ENCODE measurements around the gene KCNH2. TPM values are rescaled to one million over a fixed set of nuclear protein-coding genes. Genes with fewer than 3 reads are reported as not detected.

The KCNH2 gene
- polyA plus RNA-seq, 3 donors = not detected

GRCh38 chr7:151011097-151011409 is 32.9 kb upstream of the KCNH2 start:
- Mint-ChIP-seq H3K36me3 (peaks cover 0 to 5% of the 10 kb centered on the region in 2 donors), H3K27ac (peak overlapping the region in 5 of 7 donors; percentile 30 to 69 (median 49)), H3K9me3 (peaks cover 0 to 5% (median 0%) of the 10 kb centered on the region in 7 donors), H3K27me3 (ENCODE audit: low read depth in 3 of 3) (peaks cover 46 to 81% (median 48%) of the 10 kb centered on the region in 3 donors), H3K4me1 (peaks cover 54% of the 10 kb centered on the region), H3K4me3 (peak overlapping the region in 1 of 2 donors; percentile 59)
- DNase-seq = peak in 1 of 3 donors; percentile 47
- H2AFZ ChIP-seq (ENCODE audit: insufficient read depth, low read depth, low read length, poor library complexity, severe bottlenecking) = peak overlapping the region; percentile 46
- intact Hi-C loops (cut with micrococcal nuclease) = loop anchor here in 1 of 2 donors (5.0 kb wide), 1 partner anchor 101 kb away; no protein-coding TSS in a partner anchor
- TF ChIP-seq, protein P1, sequence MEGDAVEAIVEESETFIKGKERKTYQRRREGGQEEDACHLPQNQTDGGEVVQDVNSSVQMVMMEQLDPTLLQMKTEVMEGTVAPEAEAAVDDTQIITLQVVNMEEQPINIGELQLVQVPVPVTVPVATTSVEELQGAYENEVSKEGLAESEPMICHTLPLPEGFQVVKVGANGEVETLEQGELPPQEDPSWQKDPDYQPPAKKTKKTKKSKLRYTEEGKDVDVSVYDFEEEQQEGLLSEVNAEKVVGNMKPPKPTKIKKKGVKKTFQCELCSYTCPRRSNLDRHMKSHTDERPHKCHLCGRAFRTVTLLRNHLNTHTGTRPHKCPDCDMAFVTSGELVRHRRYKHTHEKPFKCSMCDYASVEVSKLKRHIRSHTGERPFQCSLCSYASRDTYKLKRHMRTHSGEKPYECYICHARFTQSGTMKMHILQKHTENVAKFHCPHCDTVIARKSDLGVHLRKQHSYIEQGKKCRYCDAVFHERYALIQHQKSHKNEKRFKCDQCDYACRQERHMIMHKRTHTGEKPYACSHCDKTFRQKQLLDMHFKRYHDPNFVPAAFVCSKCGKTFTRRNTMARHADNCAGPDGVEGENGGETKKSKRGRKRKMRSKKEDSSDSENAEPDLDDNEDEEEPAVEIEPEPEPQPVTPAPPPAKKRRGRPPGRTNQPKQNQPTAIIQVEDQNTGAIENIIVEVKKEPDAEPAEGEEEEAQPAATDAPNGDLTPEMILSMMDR (IDR thresholded peaks at IDR 0.05) = no peak
- no peak overlapping the region for H3K9ac ChIP-seq (ENCODE audit: insufficient read depth, low read length, poor library complexity, severe bottlenecking)
- peaks cover 35 to 57% of the 10 kb centered on the region in 2 donors for H3K4me1 ChIP-seq (ENCODE audit: control insufficient read depth in 1 of 2, insufficient read depth in 2 of 2, low read length in 2 of 2)
- no peaks in the 10 kb centered on the region for H3K79me2 ChIP-seq (ENCODE audit: insufficient read depth, low read length)
- no peak overlapping the region for H3K4me3 ChIP-seq (replicated peaks in 1 of 3; ENCODE audit: low read depth in 2 of 3, low read length in 3 of 3)
- no peaks in the 10 kb centered on the region for H3K36me3 ChIP-seq (replicated peaks in 1 of 2; ENCODE audit: control insufficient read depth in 1 of 2, insufficient read depth in 2 of 2, low read length in 2 of 2)
- no peaks in the 10 kb centered on the region for H4K20me1 ChIP-seq (ENCODE audit: insufficient read depth, low read length)
- H3K27me3 ChIP-seq (ENCODE audit: control insufficient read depth in 2 of 2, insufficient read depth in 2 of 2, low read length in 2 of 2) = peaks cover 2 to 43% of the 10 kb centered on the region in 2 donors
- 67% methylated on average over 1 of the region's 1 CpG for WGBS (ENCODE audit: insufficient coverage)
- H3K4me2 ChIP-seq (replicated peaks; ENCODE audit: extremely low read depth, low read length, poor library complexity, severe bottlenecking) = peak overlapping the region; percentile 37
- H3K27ac ChIP-seq (ENCODE audit: low read depth in 1 of 2, low read length in 2 of 2) = peak overlapping the region in 1 of 2 donors; percentile 49
- peaks cover 0 to 4% of the 10 kb centered on the region in 2 donors for H3K9me3 ChIP-seq (replicated peaks in 1 of 2; ENCODE audit: control insufficient read depth in 1 of 2, insufficient read depth in 1 of 2, low read length in 2 of 2)

- intact Hi-C loops (cut with micrococcal nuclease) = loop anchor here in 1 of 2 donors (5.0 kb wide), 1 partner anchor 102 kb away; no protein-coding TSS in a partner anchor
- DNase-seq = peak in 2 of 3 donors; percentile 50 to 52
- Mint-ChIP-seq H3K4me3 (peak overlapping the region; percentile 9 to 59), H3K36me3 (peaks cover 0 to 5% of the 10 kb centered on the region in 2 donors), H3K9me3 (peaks cover 0 to 5% (median 0%) of the 10 kb centered on the region in 7 donors), H3K27me3 (ENCODE audit: low read depth in 3 of 3) (peaks cover 46 to 76% (median 47%) of the 10 kb centered on the region in 3 donors), H3K4me1 (peaks cover 52% of the 10 kb centered on the region), H3K27ac (peak overlapping the region in 4 of 7 donors; percentile 5 to 82 (median 50))
- peaks cover 0 to 4% of the 10 kb centered on the region in 2 donors for H3K9me3 ChIP-seq (replicated peaks in 1 of 2; ENCODE audit: control insufficient read depth in 1 of 2, insufficient read depth in 1 of 2, low read length in 2 of 2)
- no peak overlapping the region for H3K4me3 ChIP-seq (replicated peaks in 1 of 3; ENCODE audit: low read depth in 2 of 3, low read length in 3 of 3)
- peak overlapping the region; percentile 37 for H3K4me2 ChIP-seq (replicated peaks; ENCODE audit: extremely low read depth, low read length, poor library complexity, severe bottlenecking)
- peak overlapping the region in 1 of 2 donors; percentile 49 for H3K27ac ChIP-seq (ENCODE audit: low read depth in 1 of 2, low read length in 2 of 2)
- H3K27me3 ChIP-seq (ENCODE audit: control insufficient read depth in 2 of 2, insufficient read depth in 2 of 2, low read length in 2 of 2) = peaks cover 2 to 43% of the 10 kb centered on the region in 2 donors
- H4K20me1 ChIP-seq (ENCODE audit: insufficient read depth, low read length) = no peaks in the 10 kb centered on the region
- WGBS (ENCODE audit: insufficient coverage) = 25% methylated on average over 13 of the region's 18 CpGs
- TF ChIP-seq, protein P1 (IDR thresholded peaks at IDR 0.05) = no peak
- H3K79me2 ChIP-seq (ENCODE audit: insufficient read depth, low read length) = no peaks in the 10 kb centered on the region
- H3K4me1 ChIP-seq (ENCODE audit: control insufficient read depth in 1 of 2, insufficient read depth in 2 of 2, low read length in 2 of 2) = peaks cover 35 to 57% of the 10 kb centered on the region in 2 donors
- H2AFZ ChIP-seq (ENCODE audit: insufficient read depth, low read depth, low read length, poor library complexity, severe bottlenecking) = peak overlapping the region; percentile 46
- H3K9ac ChIP-seq (ENCODE audit: insufficient read depth, low read length, poor library complexity, severe bottlenecking) = no peak overlapping the region
- no peaks in the 10 kb centered on the region for H3K36me3 ChIP-seq (replicated peaks in 1 of 2; ENCODE audit: control insufficient read depth in 1 of 2, insufficient read depth in 2 of 2, low read length in 2 of 2)
Observed at GRCh38 chr7:151010307-151011096, 32.4 kb upstream of the KCNH2 start.
